ENCODE measurements around the gene ATG7.

DNA sequence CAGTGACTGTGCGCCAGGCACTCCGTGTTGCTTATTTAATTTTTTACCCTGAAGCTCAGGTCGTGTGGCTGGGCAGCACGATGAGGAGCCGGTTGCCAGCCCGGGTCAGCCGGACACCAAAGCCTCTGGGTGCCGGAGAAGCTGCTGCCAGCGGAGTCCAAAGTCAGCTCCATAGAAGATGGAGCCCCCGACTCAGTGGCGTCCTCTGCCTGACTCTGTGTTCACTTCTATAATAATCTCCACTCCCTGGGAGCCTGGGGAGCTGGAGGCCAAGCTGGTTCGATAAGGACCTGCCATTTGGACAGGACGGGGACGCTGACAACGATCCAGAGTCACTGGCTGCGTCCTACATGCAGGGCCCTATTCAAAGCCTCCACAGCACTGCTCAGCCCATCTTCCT lies 292.9 kb downstream of the ATG7 start:
- TF ChIP-seq KLF10 (tag by site-specific recombination; IDR thresholded peaks at IDR 0.05) (no peak), ZNF544 (tag by site-specific recombination; IDR thresholded peaks at IDR 0.05) (no peak), ZNF184 (tag by site-specific recombination; IDR thresholded peaks at IDR 0.05) (no peak), BCL11A (tag by site-specific recombination; IDR thresholded peaks at IDR 0.05; ENCODE audit: low read depth) (no peak), ZNF416 (tag by site-specific recombination; IDR thresholded peaks at IDR 0.05) (no peak), BCL11B (tag by site-specific recombination; IDR thresholded peaks at IDR 0.05; ENCODE audit: low read depth) (no peak), ZNF629 (tag by site-specific recombination; IDR thresholded peaks at IDR 0.05) (no peak)
- TF ChIP-seq, protein P1, sequence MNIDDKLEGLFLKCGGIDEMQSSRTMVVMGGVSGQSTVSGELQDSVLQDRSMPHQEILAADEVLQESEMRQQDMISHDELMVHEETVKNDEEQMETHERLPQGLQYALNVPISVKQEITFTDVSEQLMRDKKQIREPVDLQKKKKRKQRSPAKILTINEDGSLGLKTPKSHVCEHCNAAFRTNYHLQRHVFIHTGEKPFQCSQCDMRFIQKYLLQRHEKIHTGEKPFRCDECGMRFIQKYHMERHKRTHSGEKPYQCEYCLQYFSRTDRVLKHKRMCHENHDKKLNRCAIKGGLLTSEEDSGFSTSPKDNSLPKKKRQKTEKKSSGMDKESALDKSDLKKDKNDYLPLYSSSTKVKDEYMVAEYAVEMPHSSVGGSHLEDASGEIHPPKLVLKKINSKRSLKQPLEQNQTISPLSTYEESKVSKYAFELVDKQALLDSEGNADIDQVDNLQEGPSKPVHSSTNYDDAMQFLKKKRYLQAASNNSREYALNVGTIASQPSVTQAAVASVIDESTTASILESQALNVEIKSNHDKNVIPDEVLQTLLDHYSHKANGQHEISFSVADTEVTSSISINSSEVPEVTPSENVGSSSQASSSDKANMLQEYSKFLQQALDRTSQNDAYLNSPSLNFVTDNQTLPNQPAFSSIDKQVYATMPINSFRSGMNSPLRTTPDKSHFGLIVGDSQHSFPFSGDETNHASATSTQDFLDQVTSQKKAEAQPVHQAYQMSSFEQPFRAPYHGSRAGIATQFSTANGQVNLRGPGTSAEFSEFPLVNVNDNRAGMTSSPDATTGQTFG (tag by site-specific recombination; IDR thresholded peaks at IDR 0.05; ENCODE audit: borderline replicate concordance) = no peak
- TF ChIP-seq, protein P2, sequence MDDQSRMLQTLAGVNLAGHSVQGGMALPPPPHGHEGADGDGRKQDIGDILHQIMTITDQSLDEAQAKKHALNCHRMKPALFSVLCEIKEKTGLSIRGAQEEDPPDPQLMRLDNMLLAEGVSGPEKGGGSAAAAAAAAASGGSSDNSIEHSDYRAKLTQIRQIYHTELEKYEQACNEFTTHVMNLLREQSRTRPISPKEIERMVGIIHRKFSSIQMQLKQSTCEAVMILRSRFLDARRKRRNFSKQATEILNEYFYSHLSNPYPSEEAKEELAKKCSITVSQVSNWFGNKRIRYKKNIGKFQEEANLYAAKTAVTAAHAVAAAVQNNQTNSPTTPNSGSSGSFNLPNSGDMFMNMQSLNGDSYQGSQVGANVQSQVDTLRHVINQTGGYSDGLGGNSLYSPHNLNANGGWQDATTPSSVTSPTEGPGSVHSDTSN (CRISPR knock-in tag; IDR thresholded peaks at IDR 0.05) = no peak
- TF ChIP-seq, protein P3, sequence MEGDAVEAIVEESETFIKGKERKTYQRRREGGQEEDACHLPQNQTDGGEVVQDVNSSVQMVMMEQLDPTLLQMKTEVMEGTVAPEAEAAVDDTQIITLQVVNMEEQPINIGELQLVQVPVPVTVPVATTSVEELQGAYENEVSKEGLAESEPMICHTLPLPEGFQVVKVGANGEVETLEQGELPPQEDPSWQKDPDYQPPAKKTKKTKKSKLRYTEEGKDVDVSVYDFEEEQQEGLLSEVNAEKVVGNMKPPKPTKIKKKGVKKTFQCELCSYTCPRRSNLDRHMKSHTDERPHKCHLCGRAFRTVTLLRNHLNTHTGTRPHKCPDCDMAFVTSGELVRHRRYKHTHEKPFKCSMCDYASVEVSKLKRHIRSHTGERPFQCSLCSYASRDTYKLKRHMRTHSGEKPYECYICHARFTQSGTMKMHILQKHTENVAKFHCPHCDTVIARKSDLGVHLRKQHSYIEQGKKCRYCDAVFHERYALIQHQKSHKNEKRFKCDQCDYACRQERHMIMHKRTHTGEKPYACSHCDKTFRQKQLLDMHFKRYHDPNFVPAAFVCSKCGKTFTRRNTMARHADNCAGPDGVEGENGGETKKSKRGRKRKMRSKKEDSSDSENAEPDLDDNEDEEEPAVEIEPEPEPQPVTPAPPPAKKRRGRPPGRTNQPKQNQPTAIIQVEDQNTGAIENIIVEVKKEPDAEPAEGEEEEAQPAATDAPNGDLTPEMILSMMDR (tag by site-specific recombination; IDR thresholded peaks at IDR 0.05) = no peak
- TF ChIP-seq, protein P4, sequence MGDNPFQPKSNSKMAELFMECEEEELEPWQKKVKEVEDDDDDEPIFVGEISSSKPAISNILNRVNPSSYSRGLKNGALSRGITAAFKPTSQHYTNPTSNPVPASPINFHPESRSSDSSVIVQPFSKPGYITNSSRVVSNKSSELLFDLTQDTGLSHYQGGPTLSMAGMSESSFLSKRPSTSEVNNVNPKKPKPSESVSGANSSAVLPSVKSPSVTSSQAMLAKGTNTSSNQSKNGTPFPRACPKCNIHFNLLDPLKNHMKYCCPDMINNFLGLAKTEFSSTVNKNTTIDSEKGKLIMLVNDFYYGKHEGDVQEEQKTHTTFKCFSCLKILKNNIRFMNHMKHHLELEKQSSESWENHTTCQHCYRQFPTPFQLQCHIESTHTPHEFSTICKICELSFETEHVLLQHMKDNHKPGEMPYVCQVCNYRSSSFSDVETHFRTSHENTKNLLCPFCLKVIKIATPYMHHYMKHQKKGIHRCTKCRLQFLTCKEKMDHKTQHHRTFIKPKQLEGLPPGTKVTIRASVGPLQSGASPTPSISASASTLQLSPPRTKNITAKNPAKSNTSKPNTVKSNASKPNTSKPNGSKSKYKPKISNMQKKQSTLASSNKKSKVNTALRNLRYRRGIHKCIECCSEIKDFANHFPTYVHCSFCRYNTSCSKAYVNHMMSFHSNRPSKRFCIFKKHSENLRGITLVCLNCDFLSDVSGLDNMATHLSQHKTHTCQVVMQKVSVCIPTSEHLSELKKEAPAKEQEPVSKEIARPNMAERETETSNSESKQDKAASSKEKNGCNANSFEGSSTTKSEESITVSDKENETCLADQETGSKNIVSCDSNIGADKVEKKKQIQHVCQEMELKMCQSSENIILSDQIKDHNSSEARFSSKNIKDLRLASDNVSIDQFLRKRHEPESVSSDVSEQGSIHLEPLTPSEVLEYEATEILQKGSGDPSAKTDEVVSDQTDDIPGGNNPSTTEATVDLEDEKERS (tag by site-specific recombination; IDR thresholded peaks at IDR 0.05) = no peak
- TF ChIP-seq, protein P5, sequence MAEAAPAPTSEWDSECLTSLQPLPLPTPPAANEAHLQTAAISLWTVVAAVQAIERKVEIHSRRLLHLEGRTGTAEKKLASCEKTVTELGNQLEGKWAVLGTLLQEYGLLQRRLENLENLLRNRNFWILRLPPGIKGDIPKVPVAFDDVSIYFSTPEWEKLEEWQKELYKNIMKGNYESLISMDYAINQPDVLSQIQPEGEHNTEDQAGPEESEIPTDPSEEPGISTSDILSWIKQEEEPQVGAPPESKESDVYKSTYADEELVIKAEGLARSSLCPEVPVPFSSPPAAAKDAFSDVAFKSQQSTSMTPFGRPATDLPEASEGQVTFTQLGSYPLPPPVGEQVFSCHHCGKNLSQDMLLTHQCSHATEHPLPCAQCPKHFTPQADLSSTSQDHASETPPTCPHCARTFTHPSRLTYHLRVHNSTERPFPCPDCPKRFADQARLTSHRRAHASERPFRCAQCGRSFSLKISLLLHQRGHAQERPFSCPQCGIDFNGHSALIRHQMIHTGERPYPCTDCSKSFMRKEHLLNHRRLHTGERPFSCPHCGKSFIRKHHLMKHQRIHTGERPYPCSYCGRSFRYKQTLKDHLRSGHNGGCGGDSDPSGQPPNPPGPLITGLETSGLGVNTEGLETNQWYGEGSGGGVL (tag by site-specific recombination; IDR thresholded peaks at IDR 0.05) = no peak
